Nephron (organoid): Measurements from ENCODE around the gene TRAPPC3.

Experiments used
- H3K27ac Mint-ChIP-seq, 3 experiments: 2 replicates each; pipeline ENCODE4 v1.8.0; 2020; ENCODE audit warnings: mixed read lengths in 3 of 3, mild to moderate bottlenecking in 2 of 3, moderate library complexity in 1 of 3
- H3K27me3 Mint-ChIP-seq: 2 replicates; pipeline ENCODE4 v1.8.0; 2021; ENCODE audit warnings: low read depth, mild to moderate bottlenecking, moderate library complexity, mixed read lengths
- H3K36me3 Mint-ChIP-seq: 2 replicates; pipeline ENCODE4 v1.8.0; 2020; ENCODE audit warnings: low read depth, mixed read lengths
- H3K4me1 Mint-ChIP-seq: 2 replicates; pipeline ENCODE4 v1.8.0; 2020; ENCODE audit warnings: mixed read lengths
- H3K4me3 Mint-ChIP-seq, 3 experiments: 2 replicates each; pipeline ENCODE4 v1.8.0; 2020; ENCODE audit warnings: mild to moderate bottlenecking in 3 of 3, mixed read lengths in 3 of 3, moderate library complexity in 2 of 3
- H3K9me3 Mint-ChIP-seq: 2 replicates; pipeline ENCODE4 v1.8.0; 2020; ENCODE audit warnings: mixed read lengths
- CTCF ChIP-seq, 3 experiments: fragments of 200-600 bp; sonication (generic); IDR thresholded peaks; one replicate each; pipeline ENCODE4 v1.5.0; 2021; ENCODE audit warnings: antibody characterized with exemption in 3 of 3; ENCODE audit not compliant: unreplicated experiment in 3 of 3

TRAPPC3 gene

GRCh38 chr1:36093929-36094328 is 55.4 kb downstream of the TRAPPC3 start:
- Mint-ChIP-seq H3K9me3 (no peaks in the 10 kb centered on the region), H3K36me3 (peaks cover 28% of the 10 kb centered on the region), H3K27ac (no peak overlapping the region), H3K4me3 (no peak overlapping the region), H3K27me3 (no peaks in the 10 kb centered on the region), H3K4me1 (peaks cover 15% of the 10 kb centered on the region)
- no peak for TF ChIP-seq CTCF (IDR thresholded peaks at IDR 0.05; ENCODE audit: unreplicated experiment in 3 of 3)

- Mint-ChIP-seq H3K36me3 (peaks cover 28% of the 10 kb centered on the region), H3K9me3 (no peaks in the 10 kb centered on the region), H3K4me3 (no peak overlapping the region), H3K27ac (no peak overlapping the region), H3K4me1 (peaks cover 15% of the 10 kb centered on the region), H3K27me3 (no peaks in the 10 kb centered on the region)
- no peak for TF ChIP-seq CTCF (IDR thresholded peaks at IDR 0.05; ENCODE audit: unreplicated experiment in 3 of 3)
Observed at GRCh38 chr1:36093226-36093625, 56.1 kb downstream of the TRAPPC3 start.

GRCh38 chr1:36092798-36093185 is 56.5 kb downstream of the TRAPPC3 start:
- Mint-ChIP-seq H3K4me1 (peaks cover 15% of the 10 kb centered on the region), H3K36me3 (peaks cover 28% of the 10 kb centered on the region), H3K9me3 (no peaks in the 10 kb centered on the region), H3K27me3 (no peaks in the 10 kb centered on the region), H3K4me3 (peak overlapping the region in 1 of 3 experiments; percentile 60), H3K27ac (no peak overlapping the region)
- no peak for TF ChIP-seq CTCF (IDR thresholded peaks at IDR 0.05; ENCODE audit: unreplicated experiment in 3 of 3)

- Mint-ChIP-seq H3K4me3 (peak overlapping the region; percentile 23 to 82 (median 60)), H3K9me3 (no peaks in the 10 kb centered on the region), H3K27me3 (no peaks in the 10 kb centered on the region), H3K4me1 (peaks cover 15% of the 10 kb centered on the region), H3K36me3 (peaks cover 28% of the 10 kb centered on the region), H3K27ac (no peak overlapping the region)
- TF ChIP-seq CTCF (IDR thresholded peaks at IDR 0.05; ENCODE audit: unreplicated experiment in 3 of 3), result no peak
Observed at GRCh38 chr1:36092166-36092797, 57.0 kb downstream of the TRAPPC3 start.

- Mint-ChIP-seq H3K27ac (no peak overlapping the region), H3K36me3 (peaks cover 28% of the 10 kb centered on the region), H3K4me1 (peaks cover 15% of the 10 kb centered on the region), H3K4me3 (peak overlapping the region; percentile 66 to 82 (median 74)), H3K27me3 (no peaks in the 10 kb centered on the region), H3K9me3 (no peaks in the 10 kb centered on the region)
- TF ChIP-seq CTCF (IDR thresholded peaks at IDR 0.05; ENCODE audit: unreplicated experiment in 3 of 3), result no peak
Observed at GRCh38 chr1:36091698-36092097, 57.6 kb downstream of the TRAPPC3 start.

- peaks cover 28% of the 10 kb centered on the region for H3K36me3 Mint-ChIP-seq
- H3K9me3 Mint-ChIP-seq, result no peaks in the 10 kb centered on the region
- H3K4me3 Mint-ChIP-seq, result peak overlapping the region; percentile 66 to 82 (median 74)
- no peaks in the 10 kb centered on the region for H3K27me3 Mint-ChIP-seq
- no peak for TF ChIP-seq CTCF (IDR thresholded peaks at IDR 0.05; ENCODE audit: unreplicated experiment in 3 of 3)
- no peak overlapping the region for H3K27ac Mint-ChIP-seq
- peaks cover 11% of the 10 kb centered on the region for H3K4me1 Mint-ChIP-seq
Observed at GRCh38 chr1:36091141-36091540, 58.1 kb downstream of the TRAPPC3 start.
